ENCODE measurements around the gene HOXA7.

DNA sequence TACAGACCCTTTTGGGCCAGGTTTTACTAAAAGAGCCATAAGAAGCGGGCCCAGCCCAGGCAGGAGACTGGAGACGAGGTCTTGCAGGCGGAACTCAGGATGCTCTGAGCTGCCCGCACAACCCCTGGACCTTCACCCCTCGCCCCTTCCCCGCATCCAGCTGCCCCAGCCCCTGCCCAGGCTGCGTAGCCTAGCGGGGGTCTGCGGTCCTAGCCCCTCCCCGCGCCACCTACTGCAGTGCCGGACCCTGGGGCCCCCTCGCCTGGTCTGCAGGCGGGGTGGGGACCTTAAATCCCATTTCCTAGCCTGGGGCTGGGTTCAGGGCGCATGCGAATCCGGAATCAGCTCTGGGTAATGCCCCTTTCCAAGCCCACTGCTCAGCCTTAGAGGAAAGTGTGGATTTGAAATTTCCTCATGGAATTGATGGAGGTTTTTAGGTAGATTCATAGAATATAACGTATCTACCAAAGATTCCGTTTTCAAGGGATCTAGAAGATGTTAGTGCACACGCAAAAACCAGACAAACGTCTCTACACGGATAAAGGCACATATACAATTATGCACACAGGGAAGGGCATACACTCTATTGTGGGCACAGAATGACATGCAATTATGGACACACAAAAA lies 3.5 kb downstream of the HOXA7 start:
- TF ChIP-seq CTCF (IDR thresholded peaks at IDR 0.05) (no peak), POLR2AphosphoS5 (IDR thresholded peaks at IDR 0.05) (no peak), POLR2A (IDR thresholded peaks at IDR 0.05) (no peak), EP300 (IDR thresholded peaks at IDR 0.05; ENCODE audit: low read depth) (no peak)
